NT2/D1 (cell line): Measurements from ENCODE around the gene TBC1D22A.

Experiments
- SUZ12 ChIP-seq: IDR thresholded peaks from 2 replicates; pipeline ENCODE4 v1.6.1; 2011; ENCODE audit not compliant: insufficient read length, insufficient read depth; ENCODE audit errors: extremely low read depth
- ZNF274 ChIP-seq: IDR thresholded peaks from 2 replicates; pipeline ENCODE4 v1.6.1; 2011; ENCODE audit warnings: mild to moderate bottlenecking, low read depth, low read length

DNA sequence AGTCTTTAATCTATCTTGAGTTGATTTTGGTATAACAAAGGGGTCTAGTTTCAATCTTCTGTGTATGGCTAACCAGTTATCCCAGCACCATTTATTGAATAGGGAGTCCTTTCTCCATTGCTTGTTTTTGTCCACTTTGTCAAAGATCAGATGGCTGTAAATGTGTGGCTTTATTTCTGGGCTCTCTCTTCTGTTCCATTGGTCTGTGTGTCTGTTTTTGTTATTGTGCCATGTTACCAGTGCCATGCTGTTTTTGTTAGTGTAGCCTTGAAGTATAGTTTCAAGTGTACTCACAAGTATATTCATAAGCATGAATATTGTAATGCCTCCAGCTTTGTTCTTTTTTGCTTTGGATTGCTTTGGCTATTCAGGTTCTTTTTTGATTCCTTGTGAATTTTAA lies 159.6 kb downstream of the TBC1D22A start:
- no peak for TF ChIP-seq ZNF274
- TF ChIP-seq SUZ12, result no peak
